Measurements from ENCODE around the gene HPS1.

Gene HPS1

DNA sequence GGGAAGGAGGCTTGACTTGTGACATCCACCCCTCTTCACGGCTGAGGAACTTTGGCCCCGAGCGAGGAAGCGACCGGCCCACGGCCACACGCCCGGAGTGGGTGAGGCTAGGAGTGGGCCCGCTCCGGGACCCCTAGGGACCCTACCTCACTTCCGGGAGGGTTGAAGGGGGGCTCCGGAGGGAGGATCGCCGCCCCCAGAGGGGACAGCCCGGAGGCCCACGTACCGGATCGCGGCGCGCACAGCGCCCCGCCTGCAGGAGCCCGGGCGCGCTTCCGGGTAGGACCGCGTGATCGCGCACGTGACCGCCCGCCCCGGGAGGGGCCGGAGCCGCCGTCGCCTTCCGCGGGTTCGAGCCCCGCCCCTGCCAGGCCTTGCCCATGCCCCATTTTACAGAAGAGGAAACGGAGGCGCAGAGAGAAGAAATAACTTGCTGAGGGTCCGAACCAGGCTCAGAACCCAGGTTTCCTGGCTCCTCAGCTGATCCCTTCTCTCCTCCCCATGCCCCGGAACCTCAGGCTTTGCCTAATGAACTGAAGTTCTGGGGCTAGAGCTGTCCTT, at the start of gene HPS1:
Gene HPS1, minus strand, starts transcription at position 275 of the 561 bp plus-strand sequence. CDS start 3,695 bp downstream, outside the sequence.
- peak; percentile 6 for DNase-seq

DNA sequence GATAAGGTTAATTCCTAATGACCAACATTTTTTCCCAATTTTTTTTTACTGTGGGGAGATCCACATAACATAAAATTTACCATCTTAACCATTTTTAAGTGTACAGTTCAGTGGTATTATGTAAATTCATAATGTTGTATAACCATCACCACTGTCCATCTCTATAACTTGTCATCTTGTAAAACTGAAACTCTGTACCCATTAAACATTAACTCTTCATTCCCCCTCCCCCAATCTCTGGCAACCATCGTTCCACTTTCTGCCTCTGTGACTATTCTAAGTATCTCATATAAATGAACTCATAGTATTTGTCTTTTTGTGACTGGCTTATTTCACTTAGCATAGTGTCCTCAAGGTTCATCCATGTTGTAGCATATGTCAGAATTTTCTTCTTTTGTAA, 46.0 kb upstream of the HPS1 start:
- no peak for DNase-seq

DNA sequence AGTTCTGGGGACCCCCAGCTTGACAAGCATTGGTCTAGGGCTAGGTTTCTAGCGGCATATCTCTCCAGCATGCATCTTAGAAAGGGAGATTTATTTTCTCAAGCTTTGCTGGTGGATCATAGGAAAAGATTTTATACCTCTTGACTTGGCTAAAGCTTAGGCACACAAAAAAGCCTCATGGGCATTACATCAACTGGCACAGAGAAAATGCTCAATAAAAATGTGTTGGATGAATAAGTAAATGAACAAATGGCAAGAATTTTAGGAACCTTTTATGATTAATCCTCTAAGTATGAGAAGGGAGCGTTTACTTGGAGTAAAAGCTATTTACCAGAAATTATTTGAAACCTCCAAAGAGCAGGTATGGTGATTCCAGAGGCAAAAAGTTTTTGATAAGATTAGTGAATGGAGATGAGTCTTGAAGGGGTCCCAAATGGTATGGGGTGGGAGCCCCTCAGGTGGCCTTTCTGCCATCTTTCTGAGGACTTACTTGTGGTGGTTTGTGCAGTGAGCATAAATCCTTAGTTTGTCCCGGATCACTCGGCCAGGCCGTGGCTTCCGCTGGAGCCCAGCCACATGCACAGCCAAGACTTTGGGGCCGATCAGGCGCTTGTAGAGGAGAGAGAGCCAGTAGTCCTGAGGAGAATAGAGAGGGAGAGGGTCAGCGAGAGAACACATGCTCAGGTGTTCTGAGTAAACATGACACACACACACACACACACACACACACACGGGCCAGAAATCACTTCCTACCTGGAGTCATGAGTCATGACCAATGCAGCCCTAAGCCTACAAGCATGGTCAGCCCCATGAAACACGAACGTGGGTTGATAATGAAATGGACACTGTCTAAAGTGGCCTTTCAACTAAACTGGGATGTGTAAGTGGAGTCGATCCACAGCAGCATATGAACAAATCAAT, 43.1 kb upstream of the HPS1 start:
- DNase-seq, result no peak

DNA sequence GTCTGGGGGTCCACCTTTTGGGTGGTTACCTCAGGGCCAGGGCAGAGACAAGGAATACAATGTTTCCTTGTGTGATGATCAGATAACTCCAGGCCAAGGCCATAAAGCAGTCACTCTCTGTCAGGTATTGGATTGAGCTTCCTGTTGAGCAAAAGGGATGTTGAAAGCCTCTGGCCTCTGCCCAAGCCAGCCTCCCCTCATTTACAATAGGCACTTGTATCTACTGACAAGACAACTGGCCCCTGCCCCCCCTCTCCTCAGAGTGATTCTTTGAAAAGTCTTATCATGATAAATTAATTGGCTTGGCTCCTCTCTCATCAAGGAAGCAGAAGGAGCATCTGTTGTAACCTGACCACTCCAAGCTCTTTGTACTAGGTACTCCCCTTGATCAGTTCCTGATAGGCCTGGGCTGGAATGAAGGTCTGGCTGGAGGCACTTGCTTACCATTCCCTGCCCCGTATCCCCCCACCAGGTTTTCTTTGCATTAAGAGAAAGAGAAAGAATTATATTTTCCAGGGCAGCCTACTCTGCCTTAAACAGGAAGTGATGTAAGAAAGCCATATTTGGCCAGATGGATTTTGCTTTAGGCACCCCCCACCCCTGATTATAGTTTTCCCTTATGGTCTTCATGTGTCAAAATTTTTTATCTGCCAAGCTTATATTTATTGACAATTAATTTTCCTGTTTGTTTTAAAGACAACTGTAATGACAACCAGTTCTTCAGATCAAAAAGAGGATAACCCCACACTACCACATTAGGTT, 42.1 kb upstream of the HPS1 start:
- DNase-seq, result no peak

DNA sequence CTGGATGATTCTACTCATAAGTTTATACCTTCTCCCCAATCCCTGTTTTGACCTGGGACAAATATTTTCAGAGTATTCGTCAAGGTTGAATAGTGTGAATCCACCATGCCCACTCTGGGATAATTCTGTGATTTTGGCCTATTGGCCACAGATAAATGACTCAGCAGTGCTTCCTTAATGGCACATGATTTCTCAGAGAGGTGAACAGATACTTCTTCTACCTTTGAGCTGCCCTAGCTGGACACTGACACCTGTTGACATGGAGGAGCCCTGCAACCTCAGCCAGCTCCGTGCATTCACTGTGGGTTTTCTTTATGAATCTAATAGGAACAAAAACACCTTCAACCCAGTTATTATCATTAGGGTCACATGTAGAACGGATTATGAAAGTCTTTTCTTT, 40.9 kb upstream of the HPS1 start:
- no peak for DNase-seq

DNA sequence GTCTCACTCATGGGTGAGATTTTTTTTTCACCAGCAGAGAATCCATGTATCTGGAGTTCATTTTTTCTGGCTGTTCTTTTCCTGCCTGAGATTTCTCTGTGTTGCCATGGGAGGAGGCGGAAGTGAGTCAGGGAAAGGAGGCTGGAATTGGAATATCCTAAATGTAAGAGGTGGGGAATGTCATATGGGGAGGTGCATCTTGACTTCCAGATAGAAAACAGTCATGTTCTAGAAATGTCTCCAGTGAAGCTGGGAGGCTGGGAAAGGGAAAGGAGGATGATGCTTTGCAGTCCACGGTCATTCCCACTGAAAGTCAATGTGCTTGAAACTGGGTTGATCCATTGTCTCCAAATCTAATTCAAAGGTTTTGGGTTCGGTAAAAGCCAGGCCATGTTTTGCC, 39.7 kb upstream of the HPS1 start:
- DNase-seq, result no peak

DNA sequence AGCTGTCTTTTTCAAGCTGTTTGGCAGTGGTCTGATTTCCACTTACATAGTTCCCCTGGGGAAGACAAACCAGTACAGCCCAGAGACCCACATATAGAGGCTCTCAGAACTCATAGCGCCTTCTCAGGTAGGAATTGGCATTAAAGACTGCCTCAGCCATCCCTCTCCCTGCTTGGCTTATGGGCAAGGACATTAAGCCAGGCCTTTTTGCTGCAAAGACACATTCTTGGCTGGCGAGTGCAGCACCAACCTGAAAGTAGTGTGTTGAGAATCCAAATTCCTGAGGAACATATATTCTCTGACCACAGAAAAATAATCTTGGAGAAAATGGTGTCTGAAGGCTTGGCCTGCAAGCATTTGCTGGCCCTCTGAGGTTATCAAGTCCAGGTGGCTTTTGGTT, 39.2 kb upstream of the HPS1 start:
- DNase-seq, result no peak

DNA sequence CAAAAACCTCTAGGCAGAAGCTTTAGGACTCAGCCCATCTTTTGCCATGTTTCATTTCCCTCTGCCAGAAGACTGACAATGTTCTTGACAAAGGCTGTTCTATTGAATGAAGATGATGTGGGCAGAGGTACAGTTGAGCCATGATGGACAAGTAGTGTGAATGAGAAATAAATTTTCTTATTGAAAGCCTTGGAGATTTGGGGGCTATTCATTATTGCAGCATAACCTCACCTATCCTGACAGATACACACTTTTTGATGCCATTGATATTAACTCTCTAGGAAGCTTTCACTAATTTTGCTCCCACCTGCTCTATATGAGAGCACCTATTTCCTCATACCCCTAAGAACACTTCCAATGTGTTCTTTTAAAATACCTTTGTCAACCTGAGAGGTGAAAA, 36.9 kb upstream of the HPS1 start:
- no peak for DNase-seq

DNA sequence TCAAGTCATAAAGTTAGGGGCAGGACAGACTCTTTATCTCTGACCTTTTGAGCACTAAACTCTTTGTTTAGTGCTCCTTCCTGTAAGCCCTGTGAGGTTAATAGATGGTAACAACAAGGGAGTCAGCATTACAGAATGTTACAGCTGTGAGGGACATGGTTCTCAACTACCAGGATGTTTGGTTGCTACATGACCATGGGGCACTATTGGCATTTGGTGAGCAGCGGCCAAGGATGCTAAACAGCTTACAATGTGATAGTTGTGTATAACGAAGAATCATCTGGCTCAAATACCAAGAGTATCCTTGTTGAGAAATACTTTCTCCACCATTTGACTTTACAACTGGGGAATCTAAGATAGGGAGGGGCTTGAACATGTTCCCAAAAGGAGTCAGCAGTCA, 35.4 kb upstream of the HPS1 start:
- no peak for DNase-seq

DNA sequence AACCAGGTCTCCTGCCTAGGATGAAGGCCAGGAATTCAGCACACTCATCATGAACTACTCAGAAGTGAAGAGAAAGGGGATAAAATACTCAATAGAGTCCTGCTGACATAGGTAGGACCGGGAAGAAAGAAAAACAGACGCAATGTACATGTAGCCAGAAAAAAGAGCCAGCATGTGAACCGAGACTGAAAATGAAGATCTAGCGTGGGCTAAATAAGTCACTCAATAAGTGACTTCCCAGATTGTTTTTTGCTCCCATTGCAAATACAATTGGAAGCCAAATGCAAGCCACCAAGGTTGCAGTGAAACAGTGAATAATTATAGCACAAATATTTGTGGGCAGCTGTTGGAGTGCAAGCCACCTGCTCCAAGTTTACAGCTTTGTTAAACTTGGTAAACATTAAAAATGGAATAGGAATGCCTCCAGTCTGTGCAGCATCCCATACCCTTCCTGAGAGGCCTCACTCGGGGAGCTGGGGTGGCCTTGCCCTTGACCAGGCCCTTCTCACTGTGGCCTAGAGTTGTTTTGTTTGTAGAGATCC, 34.7 kb upstream of the HPS1 start:
- no peak for DNase-seq

DNA sequence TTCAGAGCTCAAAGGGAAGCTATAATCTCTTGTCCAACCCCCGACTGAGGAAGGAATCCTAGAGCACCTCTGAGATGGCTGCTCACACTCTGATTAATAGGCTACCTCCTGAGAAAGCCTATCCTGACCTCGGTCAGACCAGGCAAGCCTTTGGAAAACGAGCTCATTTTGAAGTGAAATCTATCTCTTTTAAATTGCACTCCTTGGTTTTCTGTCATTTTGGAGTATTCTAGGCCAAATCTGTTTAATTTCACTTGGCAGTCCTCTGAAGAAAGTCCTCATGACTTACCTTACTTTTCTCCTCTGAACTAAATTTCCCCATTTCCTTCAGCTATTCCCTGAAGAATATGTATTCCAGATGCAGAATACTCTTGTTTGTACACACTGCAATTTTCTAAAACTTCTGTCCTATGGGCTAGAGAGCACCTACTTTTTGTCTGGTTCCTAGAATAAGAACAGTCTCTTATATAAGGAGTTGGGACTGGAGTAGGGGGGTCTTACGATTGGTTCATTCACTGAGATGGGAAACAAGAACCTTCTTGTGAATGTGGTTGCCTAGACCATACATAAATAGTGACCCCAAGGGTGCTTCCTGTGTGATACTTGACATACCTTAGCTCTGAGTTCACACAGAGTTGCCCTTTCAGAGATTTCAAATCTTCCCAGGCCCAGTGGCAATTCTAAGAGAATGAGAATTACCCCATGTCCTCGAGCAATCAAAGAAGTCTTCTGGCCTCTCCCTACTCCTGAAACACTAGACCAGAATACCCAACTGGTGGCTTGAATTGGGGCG, 31.9 kb upstream of the HPS1 start:
- DNase-seq, result no peak

DNA sequence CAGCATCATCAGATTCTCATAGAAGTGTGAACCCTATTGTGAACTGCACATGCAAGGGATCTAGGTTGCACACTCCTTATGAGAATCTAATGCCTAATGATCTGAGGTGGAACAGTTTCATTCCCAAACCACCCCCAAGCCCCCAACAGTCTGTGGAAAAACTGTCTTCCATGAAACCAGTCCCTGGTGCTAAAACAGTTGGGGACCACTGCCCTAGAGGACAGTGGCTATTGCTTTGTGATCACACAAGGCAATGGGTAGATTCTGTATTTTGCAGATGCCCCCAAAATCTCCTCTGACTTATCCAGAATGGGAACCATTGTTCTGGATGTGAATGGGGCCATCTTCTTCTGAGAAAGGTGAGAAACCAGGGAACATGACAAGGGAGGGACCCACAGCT, 31.1 kb upstream of the HPS1 start:
- DNase-seq, result no peak

DNA sequence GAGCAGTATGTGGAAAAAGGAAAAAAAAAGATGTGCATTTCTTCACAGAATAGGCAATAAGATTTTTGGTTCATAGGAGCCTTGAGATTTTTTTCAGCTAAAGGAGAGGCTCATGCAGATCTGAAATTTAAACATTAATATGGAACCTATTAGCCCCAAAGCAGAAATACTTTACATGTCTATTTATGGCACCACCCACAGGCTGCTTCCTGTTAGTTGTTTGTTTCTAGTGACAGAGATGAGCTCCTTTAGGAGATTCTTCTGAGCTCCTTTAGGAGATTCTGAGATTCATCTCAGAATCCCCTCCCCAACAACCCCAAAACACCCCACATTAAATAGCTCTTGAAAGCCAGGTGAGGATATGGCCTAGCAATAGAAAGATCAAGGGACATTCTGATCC, 27.9 kb upstream of the HPS1 start:
- no peak for DNase-seq

DNA sequence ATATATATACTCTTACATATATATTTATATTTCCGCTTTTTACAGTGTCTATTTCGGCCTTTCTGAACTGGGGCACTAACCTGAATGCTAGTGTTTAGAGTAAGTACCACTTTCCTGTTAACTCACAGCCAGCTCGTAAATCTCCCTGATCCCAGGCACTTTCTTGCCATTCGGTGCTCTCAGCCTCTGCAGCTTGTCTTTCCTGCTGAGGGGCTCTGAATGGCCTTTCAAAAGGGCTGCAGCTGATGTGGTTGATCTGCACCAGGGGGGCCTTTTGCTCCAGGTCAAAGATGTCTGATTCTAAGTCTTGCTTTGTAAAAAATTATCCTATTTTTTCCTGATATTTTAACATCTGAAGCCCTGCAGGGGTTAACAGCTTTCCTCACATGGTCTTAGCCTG, 25.5 kb upstream of the HPS1 start:
- DNase-seq, result no peak

DNA sequence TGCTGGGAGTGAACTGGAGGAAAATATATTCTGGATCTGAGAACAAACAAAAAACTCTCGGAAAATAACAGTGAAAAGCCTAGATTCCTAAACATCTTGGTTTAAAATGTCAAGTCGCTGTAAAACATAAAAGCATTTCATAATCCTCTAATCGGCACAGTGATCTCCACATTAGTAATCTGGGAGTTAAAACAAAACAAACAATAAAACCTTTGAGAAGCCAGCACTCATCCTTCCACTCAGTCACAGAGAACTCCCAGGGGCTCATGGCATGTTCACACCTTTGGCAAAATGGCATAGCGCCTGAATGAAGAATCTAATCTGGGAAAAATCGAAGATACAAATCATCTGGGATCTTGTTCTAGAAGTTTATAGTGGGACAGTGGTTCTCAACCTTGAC, 24.1 kb upstream of the HPS1 start:
- DNase-seq, result no peak

DNA sequence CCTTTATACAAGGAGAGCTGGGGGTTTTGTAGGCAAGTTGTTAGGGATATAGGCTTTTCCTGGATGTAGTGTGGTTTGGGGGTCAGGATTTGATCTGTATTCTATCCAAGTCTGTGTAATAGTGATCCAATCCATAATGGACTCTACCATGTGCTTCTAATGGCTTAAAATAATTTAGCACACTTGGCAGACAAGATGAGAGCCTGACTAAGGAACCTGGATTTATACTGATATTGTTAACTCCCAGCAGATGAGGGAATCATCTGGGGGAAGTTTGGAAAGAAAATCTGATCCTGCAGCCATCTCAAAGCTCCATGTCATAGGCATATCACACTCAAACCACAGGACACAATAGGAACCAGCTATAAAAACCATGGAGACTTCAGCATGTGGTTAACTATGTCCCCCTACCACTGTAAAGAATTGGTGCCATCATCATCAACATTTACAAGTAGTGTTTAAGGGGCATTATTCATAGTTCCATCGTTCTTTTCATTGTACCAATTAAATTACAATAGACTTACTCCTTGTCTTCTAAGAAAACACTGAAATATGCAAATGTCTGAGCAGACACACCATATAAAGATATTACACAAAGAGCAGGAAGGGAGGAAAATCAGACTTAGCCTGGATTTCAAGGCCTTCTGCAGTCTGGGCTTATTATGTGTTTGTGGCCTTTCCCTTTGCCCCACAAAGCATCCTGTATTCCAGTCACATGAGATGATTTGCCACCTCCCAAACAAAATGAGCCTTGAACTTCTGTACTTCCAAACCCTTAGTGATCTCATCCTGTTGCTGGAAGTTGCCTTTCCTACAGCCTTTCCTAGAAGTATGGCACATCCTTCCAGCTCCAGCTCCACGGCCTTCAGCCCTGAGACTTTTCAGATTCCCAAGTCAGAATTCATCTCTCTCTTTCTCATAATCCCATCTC, 22.5 kb upstream of the HPS1 start:
- no peak for DNase-seq

DNA sequence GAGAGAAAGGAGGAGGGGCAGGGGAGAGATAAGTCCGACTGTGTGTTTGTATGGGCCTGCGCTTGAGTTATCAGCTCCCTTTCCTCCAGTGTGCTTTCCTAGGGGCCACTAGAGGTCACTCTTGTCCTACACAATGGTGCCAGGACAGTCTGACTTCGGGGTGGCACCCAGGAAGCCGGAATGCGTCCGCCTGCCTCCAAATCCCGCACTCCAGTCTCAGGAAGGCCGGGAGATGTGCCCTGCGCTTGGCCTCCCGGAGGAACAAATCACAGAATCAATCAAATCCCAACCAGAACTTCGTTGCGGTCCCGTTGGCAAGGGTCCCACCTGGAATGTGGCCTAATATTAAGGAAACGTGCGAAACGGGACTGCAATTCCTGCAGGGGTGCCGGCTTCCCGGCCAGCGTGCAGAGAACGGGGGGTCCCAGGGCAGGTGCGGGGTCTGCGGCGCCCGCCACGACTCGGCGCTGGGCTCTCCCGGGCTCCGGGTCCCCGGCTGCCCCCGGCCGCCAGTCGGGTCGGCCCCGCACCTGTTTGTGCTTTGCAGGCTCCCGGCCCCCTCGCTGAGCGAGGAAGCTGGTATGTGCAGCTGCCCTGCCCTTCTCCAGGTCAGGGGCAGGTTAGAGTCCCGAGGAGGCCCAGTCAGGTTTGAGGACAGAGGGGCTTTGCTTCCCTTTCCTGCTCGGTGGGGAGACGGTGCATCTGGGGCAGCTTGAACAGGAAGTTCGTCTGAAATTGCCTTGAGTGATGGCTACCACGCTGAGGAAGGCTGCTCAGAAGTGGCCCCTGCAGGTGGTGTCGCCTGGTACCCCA, 21.0 kb upstream of the HPS1 start:
- DNase-seq, result peak; percentile 61

DNA sequence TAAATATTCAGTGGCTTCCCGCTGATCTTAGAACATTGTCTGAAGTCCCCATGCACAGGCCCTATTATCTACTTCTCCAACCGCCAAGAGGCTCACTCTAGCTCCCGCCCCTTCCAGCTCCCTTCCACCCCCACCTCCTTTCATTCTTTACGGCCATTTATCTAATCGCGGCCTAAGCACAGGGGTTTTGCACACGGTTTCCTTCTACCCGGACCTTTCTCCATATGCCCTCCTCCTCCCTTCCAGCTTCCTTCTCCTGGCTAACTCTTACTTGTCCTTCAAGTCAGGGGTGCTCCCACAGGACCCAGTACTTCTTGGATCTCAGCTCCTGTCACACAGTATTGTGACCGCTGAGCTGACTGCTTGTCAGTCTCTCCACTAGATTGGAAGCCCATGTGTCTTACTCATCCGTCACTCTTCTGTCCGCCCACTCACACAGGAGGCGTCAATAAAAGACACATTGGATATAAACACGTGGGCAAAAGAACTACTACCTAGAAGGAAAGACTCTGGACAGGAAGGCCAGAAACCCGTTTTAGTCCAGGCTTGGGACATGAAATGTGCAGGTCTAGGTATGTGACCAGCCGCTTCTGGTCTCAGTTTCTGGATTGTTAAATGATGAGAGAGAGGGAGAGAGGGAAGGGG, 20.2 kb upstream of the HPS1 start:
- DNase-seq, result no peak

DNA sequence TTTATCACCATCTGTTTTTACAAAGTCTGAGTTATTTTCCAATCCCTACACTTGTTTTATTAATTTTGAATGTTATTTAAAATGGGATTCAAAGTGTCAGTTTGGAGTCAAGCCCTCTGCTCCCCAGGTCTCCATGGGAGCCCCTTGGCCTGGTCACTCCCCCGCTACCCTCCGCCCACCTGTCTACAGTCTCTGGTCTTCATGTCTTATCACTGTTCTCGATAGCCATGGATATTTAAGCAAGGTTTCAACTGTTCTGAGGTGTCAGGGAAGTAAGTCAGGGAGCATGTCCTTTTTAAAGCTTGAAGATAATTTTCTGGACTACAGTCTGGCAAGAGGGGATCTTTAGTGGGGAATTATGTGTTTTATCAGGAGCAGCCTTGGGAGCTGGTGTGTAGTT, 19.1 kb upstream of the HPS1 start:
- no peak for DNase-seq
